PC-9 (cell line): Measurements from ENCODE around the gene CFAP77. TPM values are rescaled to one million over a fixed set of nuclear protein-coding genes. Genes with fewer than 3 reads are reported as not detected.

ENCODE experiments used
- BruUV-seq: library from RNA; stranded (reverse); fragments of 400-500 nt; replicated peaks from 2 replicates; lab custom pipeline; 2021; lab: Mats Ljungman, UMichigan
- CTCF ChIA-PET: fragments of 300-600 bp; sonication (Branson Sonifier 250); formaldehyde crosslinking; loops from one replicate; lab custom pipeline; 2022; ENCODE audit warnings: antibody characterized with exemption; lab: Charles Lee
- POLR2A ChIA-PET: fragments of 300-600 bp; sonication (Branson Sonifier 250); formaldehyde crosslinking; loops from one replicate; lab custom pipeline; 2022; ENCODE audit warnings: antibody characterized with exemption; ENCODE audit not compliant: unreplicated experiment; lab: Charles Lee
- DNase-seq, 2 experiments: peaks; one replicate each; pipeline versions ENCODE4 v3.0.0 to v3.0.0-alpha.2; 2015 to 2022; ENCODE audit warnings: mixed read lengths in 1 of 2
- H2AFZ ChIP-seq: fragments of 200-600 bp; sonication (generic); 2 replicates; pipeline ENCODE4 v1.8.1; 2017; ENCODE audit warnings: antibody characterized with exemption
- H3F3A ChIP-seq: fragments of 200-600 bp; sonication (generic); 2 replicates; pipeline ENCODE4 v1.8.1; 2017; ENCODE audit warnings: antibody characterized with exemption, mild to moderate bottlenecking, low read depth; ENCODE audit not compliant: insufficient read depth
- H3K27ac ChIP-seq: fragments of 200-600 bp; sonication (generic); 2 replicates; pipeline ENCODE4 v1.6.1; 2016; ENCODE audit warnings: mixed run types
- H3K27me3 ChIP-seq: fragments of 200-600 bp; sonication (generic); 2 replicates; pipeline ENCODE4 v1.6.1; 2016; ENCODE audit warnings: low read depth, mixed run types; ENCODE audit not compliant: insufficient read depth
- H3K36me3 ChIP-seq: fragments of 200-600 bp; sonication (generic); 2 replicates; pipeline ENCODE4 v1.6.1; 2016; ENCODE audit warnings: low read depth, mixed run types
- H3K4me1 ChIP-seq: fragments of 200-600 bp; sonication (generic); replicated peaks from 2 replicates; pipeline ENCODE4 v1.6.1; 2016; ENCODE audit warnings: mixed run types; ENCODE audit not compliant: insufficient read depth
- H3K4me2 ChIP-seq: fragments of 200-600 bp; sonication (generic); 2 replicates; pipeline ENCODE4 v1.6.1; 2017; ENCODE audit warnings: mixed run types
- H3K4me3 ChIP-seq: fragments of 200-600 bp; sonication (generic); 2 replicates; pipeline ENCODE4 v1.6.1; 2016; ENCODE audit warnings: mixed run types
- H3K79me2 ChIP-seq: fragments of 200-600 bp; sonication (generic); 2 replicates; pipeline ENCODE4 v1.6.1; 2017; ENCODE audit warnings: low read depth, mixed run types
- H3K9me2 ChIP-seq: fragments of 200-600 bp; sonication (generic); 2 replicates; pipeline ENCODE4 v1.8.1; 2017; ENCODE audit warnings: mild to moderate bottlenecking; ENCODE audit not compliant: insufficient read depth
- H3K9me3 ChIP-seq: fragments of 200-600 bp; sonication (generic); 2 replicates; pipeline ENCODE4 v1.8.1; 2016; ENCODE audit warnings: low read depth; ENCODE audit not compliant: insufficient read depth
- H4K20me1 ChIP-seq: fragments of 200-600 bp; sonication (generic); 2 replicates; pipeline ENCODE4 v1.8.1; 2017; ENCODE audit not compliant: insufficient read depth
- EZH2 ChIP-seq: fragments of 200-600 bp; sonication (generic); IDR thresholded peaks from 2 replicates; pipeline ENCODE4 v1.8.0; 2017; ENCODE audit warnings: antibody characterized with exemption, low read depth
- intact Hi-C: fragments of 100-400 bp; cut with micrococcal nuclease; formaldehyde crosslinking; loops from one replicate; pipeline ENCODE4 v1.10.0; 2022; ENCODE audit not compliant: unreplicated experiment
- total RNA-seq: library from RNA; stranded (reverse); gene quantifications from 2 replicates; pipeline ENCODE4 v1.2.3, GENCODE V29; 2021
- TF ChIP-seq, protein P1 (sequence below): fragments of 200-600 bp; sonication (generic); conservative IDR thresholded peaks from 2 replicates; pipeline ENCODE4 v1.6.1; 2017; ENCODE audit warnings: mixed run types, antibody characterized with exemption, mild to moderate bottlenecking, moderate library complexity

CFAP77 gene
- total RNA-seq, 1 experiment from 2014 or later, result not detected

DNA sequence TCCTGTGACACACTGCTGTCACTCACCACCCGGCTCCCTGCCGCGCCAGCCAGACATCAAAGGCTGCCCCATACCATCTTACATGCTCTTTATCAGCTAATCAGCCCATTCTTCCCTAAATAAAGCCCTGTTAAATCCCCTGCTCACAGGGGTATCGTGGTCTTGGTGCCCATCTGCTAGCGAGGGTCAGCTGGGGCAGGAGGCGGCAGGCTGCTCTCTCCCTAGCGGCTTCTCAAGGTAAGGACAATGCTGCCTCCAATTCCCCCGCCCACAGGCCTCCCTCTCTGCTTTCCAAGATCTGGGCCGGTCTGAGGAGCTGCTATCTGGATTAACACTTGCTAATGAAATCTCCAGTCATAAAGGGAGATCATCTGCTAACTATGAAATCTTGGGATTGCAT, 199.2 kb downstream of the CFAP77 start:
- H3K27ac ChIP-seq, result no peak overlapping the region
- peaks cover 4% of the 10 kb centered on the region; the same call in 1 of the 2 replicates for H3K36me3 ChIP-seq
- H3K4me2 ChIP-seq, result no peak overlapping the region
- ChIA-PET POLR2A (no interaction called here), CTCF (no interaction called here)
- TF ChIP-seq EZH2, result no peak
- TF ChIP-seq, protein P1, sequence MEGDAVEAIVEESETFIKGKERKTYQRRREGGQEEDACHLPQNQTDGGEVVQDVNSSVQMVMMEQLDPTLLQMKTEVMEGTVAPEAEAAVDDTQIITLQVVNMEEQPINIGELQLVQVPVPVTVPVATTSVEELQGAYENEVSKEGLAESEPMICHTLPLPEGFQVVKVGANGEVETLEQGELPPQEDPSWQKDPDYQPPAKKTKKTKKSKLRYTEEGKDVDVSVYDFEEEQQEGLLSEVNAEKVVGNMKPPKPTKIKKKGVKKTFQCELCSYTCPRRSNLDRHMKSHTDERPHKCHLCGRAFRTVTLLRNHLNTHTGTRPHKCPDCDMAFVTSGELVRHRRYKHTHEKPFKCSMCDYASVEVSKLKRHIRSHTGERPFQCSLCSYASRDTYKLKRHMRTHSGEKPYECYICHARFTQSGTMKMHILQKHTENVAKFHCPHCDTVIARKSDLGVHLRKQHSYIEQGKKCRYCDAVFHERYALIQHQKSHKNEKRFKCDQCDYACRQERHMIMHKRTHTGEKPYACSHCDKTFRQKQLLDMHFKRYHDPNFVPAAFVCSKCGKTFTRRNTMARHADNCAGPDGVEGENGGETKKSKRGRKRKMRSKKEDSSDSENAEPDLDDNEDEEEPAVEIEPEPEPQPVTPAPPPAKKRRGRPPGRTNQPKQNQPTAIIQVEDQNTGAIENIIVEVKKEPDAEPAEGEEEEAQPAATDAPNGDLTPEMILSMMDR, result no peak
- no peaks in the 10 kb centered on the region for H3K27me3 ChIP-seq
- no peak for DNase-seq
- intact Hi-C loops, result no loop called here
- no peaks in the 10 kb centered on the region for H3K9me3 ChIP-seq
- H3K4me3 ChIP-seq, result no peak overlapping the region
- no peaks in the 10 kb centered on the region for H3K79me2 ChIP-seq
- H3K4me1 ChIP-seq, result no peaks in the 10 kb centered on the region
- H3K9me2 ChIP-seq, result no peaks in the 10 kb centered on the region
- H4K20me1 ChIP-seq, result no peaks in the 10 kb centered on the region
- H3F3A ChIP-seq, result no peaks in the 10 kb centered on the region
- BruUV-seq, result no TSS peak
- H2AFZ ChIP-seq, result no peak overlapping the region

DNA sequence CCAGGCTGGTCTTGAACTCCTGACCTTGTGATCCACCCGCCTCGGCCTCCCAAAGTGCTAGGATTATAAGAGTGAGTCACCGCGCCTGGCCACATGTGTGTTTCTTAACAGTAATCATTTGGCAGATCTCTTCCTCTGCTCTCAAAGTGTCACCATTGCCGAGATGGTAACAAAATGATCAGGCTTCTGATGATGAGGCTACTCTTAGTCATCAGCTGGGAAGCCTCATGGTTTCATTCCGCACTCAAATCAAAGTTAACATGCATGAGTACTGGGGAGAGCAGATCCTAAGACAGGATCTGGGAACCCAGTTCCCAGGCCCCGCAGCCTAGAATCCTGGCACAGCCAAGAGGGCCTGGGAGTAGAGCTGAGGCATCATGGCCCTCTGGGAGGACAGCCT, 199.8 kb downstream of the CFAP77 start:
- TF ChIP-seq, protein P1, result no peak
- no peak for TF ChIP-seq EZH2
- Histone ChIP-seq H3F3A (no peaks in the 10 kb centered on the region), H3K4me3 (no peak overlapping the region), H3K9me3 (no peaks in the 10 kb centered on the region), H3K4me2 (no peak overlapping the region), H3K27ac (no peak overlapping the region), H2AFZ (no peak overlapping the region), H3K4me1 (no peaks in the 10 kb centered on the region), H3K27me3 (no peaks in the 10 kb centered on the region), H3K79me2 (no peaks in the 10 kb centered on the region), H4K20me1 (no peaks in the 10 kb centered on the region), H3K36me3 (peaks cover 4% of the 10 kb centered on the region; the same call in 1 of the 2 replicates), H3K9me2 (no peaks in the 10 kb centered on the region)
- BruUV-seq, result no TSS peak
- intact Hi-C loops, result no loop called here
- ChIA-PET POLR2A (no interaction called here), CTCF (no interaction called here)
- DNase-seq, result no peak

DNA sequence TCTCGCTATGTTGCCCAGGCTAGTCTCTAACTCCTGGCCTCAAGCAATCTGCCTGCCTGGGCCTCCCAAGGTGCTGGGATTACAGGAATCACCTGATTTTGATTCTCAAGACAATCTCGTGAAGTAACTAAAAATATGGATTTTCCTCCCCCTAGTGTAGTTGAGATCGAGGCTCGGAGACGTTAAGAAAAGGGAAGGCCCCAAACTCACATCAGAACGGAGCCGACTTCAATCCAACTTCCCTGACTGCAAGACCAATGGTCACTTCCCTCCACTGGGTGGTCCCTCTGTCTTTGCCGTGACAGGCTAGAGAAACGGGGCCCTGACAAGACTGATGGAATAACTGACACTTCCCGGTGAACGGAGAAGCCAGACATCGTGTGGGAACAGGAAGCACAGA, 200.7 kb downstream of the CFAP77 start:
- DNase-seq, result no peak
- Histone ChIP-seq H3K27ac (no peak overlapping the region), H3K4me2 (no peak overlapping the region), H3F3A (no peaks in the 10 kb centered on the region), H3K9me3 (no peaks in the 10 kb centered on the region), H3K79me2 (no peaks in the 10 kb centered on the region), H3K36me3 (peaks cover 4% of the 10 kb centered on the region; the same call in 1 of the 2 replicates), H2AFZ (no peak overlapping the region), H3K9me2 (no peaks in the 10 kb centered on the region), H3K4me1 (no peaks in the 10 kb centered on the region), H4K20me1 (no peaks in the 10 kb centered on the region), H3K4me3 (no peak overlapping the region), H3K27me3 (no peaks in the 10 kb centered on the region)
- intact Hi-C loops, result no loop called here
- TF ChIP-seq EZH2, result no peak
- POLR2A ChIA-PET, result no interaction called here
- CTCF ChIA-PET, result no interaction called here
- BruUV-seq, result no TSS peak

DNA sequence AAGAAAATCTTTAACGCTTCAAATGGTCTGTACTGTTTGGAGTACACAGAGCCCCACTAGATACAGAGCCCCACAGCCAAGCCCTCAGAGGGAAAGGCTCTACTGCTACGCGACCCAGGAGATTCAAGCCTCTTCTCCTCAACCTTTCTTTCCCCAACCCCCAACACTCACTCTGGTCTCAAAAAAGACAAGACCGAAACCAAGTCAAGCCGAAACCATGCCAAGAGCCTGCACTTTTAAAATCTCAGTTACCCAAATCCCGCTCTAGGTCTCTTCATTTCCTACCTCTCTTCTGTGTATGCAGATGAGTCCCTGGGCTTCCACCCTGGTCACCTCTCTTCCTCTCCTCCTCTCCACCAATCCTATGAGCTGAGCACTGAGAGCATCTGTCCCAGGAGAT, 204.3 kb downstream of the CFAP77 start:
- no TSS peak for BruUV-seq
- no peaks in the 10 kb centered on the region for H3K27me3 ChIP-seq
- DNase-seq, result no peak
- no peaks in the 10 kb centered on the region for H3F3A ChIP-seq
- intact Hi-C loops, result no loop called here
- H3K9me2 ChIP-seq, result no peaks in the 10 kb centered on the region
- no peaks in the 10 kb centered on the region for H4K20me1 ChIP-seq
- H2AFZ ChIP-seq, result no peak overlapping the region
- H3K4me1 ChIP-seq, result no peaks in the 10 kb centered on the region
- H3K27ac ChIP-seq, result no peak overlapping the region
- no peaks in the 10 kb centered on the region for H3K79me2 ChIP-seq
- TF ChIP-seq, protein P1, result no peak
- no peak for TF ChIP-seq EZH2
- no peaks in the 10 kb centered on the region for H3K36me3 ChIP-seq
- no peaks in the 10 kb centered on the region for H3K9me3 ChIP-seq
- CTCF ChIA-PET, result no interaction called here
- H3K4me3 ChIP-seq, result no peak overlapping the region
- POLR2A ChIA-PET, result no interaction called here
- no peak overlapping the region for H3K4me2 ChIP-seq
